Lung microvascular endothelial cell (primary cell): ENCODE measurements around the gene PLEKHH1. TPM values are rescaled to one million over a fixed set of nuclear protein-coding genes. Genes with fewer than 3 reads are reported as not detected.

Source experiments
- DNase-seq, 2 donors: peaks; one replicate each; pipeline versions ENCODE4 v3.0.0 to v3.0.0-alpha.2; 2010; ENCODE audit warnings: low read depth in 2 of 2
- total RNA-seq: library from RNA; depleted of rRNA; stranded (reverse); fragments of >200 nt; gene quantifications from 2 replicates; pipeline ENCODE4 v1.2.1, GENCODE V29; 2014

The PLEKHH1 gene
- total RNA-seq: under 0.01 and 0.22 TPM in 2 replicates

GRCh38 chr14:67532998-67533753, at the start of gene PLEKHH1:
Gene PLEKHH1, plus strand, starts transcription at chr14:67533290. Its CDS starts 8,578 bp downstream, at chr14:67541868.
- DNase-seq: peak; percentile 26 to 65

- DNase-seq: no peak
These were observed 49.4 kb upstream of the PLEKHH1 start for GRCh38 chr14:67483579-67484285.

GRCh38 chr14:67485501-67486095, 47.5 kb upstream of the PLEKHH1 start:
- peak; percentile 5 to 34 for DNase-seq

- no peak for DNase-seq
These were observed 46.2 kb upstream of the PLEKHH1 start for GRCh38 chr14:67486890-67487289.

GRCh38 chr14:67487332-67487731, 45.8 kb upstream of the PLEKHH1 start:
- no peak for DNase-seq

- peak; percentile 35 to 55 for DNase-seq
These were observed 44.9 kb upstream of the PLEKHH1 start, which contains the start of gene TMEM229B for GRCh38 chr14:67487937-67488893. Gene TMEM229B, minus strand, starts transcription at chr14:67488721. Its CDS starts 14,798 bp downstream, at chr14:67473923.

GRCh38 chr14:67490196-67490595, 42.9 kb upstream of the PLEKHH1 start:
- DNase-seq: no peak

- DNase-seq: no peak
These were observed 41.8 kb upstream of the PLEKHH1 start for GRCh38 chr14:67491285-67491684.

- DNase-seq: no peak
These were observed 41.2 kb upstream of the PLEKHH1 start for GRCh38 chr14:67491741-67492507.

GRCh38 chr14:67492538-67492937, 40.6 kb upstream of the PLEKHH1 start:
- no peak for DNase-seq

GRCh38 chr14:67493092-67493717, 39.9 kb upstream of the PLEKHH1 start:
- DNase-seq: no peak

GRCh38 chr14:67495827-67496226, 37.3 kb upstream of the PLEKHH1 start:
- DNase-seq: no peak

GRCh38 chr14:67497216-67497615, 35.9 kb upstream of the PLEKHH1 start:
- no peak for DNase-seq

GRCh38 chr14:67497716-67498115, 35.4 kb upstream of the PLEKHH1 start:
- no peak for DNase-seq

GRCh38 chr14:67500981-67501380, 32.1 kb upstream of the PLEKHH1 start:
- no peak for DNase-seq

GRCh38 chr14:67501670-67502069, 31.4 kb upstream of the PLEKHH1 start:
- DNase-seq: no peak

GRCh38 chr14:67502867-67503266, 30.2 kb upstream of the PLEKHH1 start:
- DNase-seq: no peak

- DNase-seq: no peak
These were observed 29.8 kb upstream of the PLEKHH1 start for GRCh38 chr14:67503331-67503730.

- no peak for DNase-seq
These were observed 27.8 kb upstream of the PLEKHH1 start for GRCh38 chr14:67505254-67505653.

GRCh38 chr14:67508956-67509355, 24.1 kb upstream of the PLEKHH1 start:
- no peak for DNase-seq
